H9 (cell line): Measurements from ENCODE around the gene DIP2C. TPM values are rescaled to one million over a fixed set of nuclear protein-coding genes. Genes with fewer than 3 reads are reported as not detected.

Experiments used
- DNase-seq: peaks from one replicate; pipeline ENCODE4 v3.0.0-alpha.2; 2017
- H2AFZ ChIP-seq: one replicate; pipeline ENCODE4 v1.6.1; 2013; ENCODE audit warnings: mild to moderate bottlenecking, low read length, control low read depth, moderate library complexity
- H2AK5ac ChIP-seq: 2 replicates; pipeline ENCODE4 v1.6.1; 2013; ENCODE audit warnings: low read length, control low read depth, mixed read lengths; ENCODE audit not compliant: insufficient read length
- H2BK120ac ChIP-seq: one replicate; pipeline ENCODE4 v1.6.1; 2013; ENCODE audit warnings: low read depth, mild to moderate bottlenecking, low read length, control low read depth, inconsistent platforms; ENCODE audit not compliant: poor library complexity, severe bottlenecking
- H2BK12ac ChIP-seq: 2 replicates; pipeline ENCODE4 v1.6.1; 2013; ENCODE audit warnings: low read length, control low read depth, mixed read lengths, low read depth; ENCODE audit not compliant: insufficient read length
- H2BK15ac ChIP-seq: 2 replicates; pipeline ENCODE4 v1.6.1; 2013; ENCODE audit warnings: low read depth, low read length, control low read depth
- H2BK20ac ChIP-seq: one replicate; pipeline ENCODE4 v1.6.1; 2013; ENCODE audit warnings: low read depth, mild to moderate bottlenecking, low read length, control low read depth, inconsistent platforms; ENCODE audit not compliant: poor library complexity, severe bottlenecking
- H2BK5ac ChIP-seq: 2 replicates; pipeline ENCODE4 v1.6.1; 2013; ENCODE audit warnings: low read length, control low read depth, mixed read lengths; ENCODE audit not compliant: insufficient read length
- H3K14ac ChIP-seq: 2 replicates; pipeline ENCODE4 v1.6.1; 2013; ENCODE audit warnings: low read length, control low read depth; ENCODE audit not compliant: insufficient read depth
- H3K18ac ChIP-seq: 2 replicates; pipeline ENCODE4 v1.6.1; 2013; ENCODE audit warnings: low read depth, mild to moderate bottlenecking, mixed read lengths, low read length, control low read depth; ENCODE audit not compliant: insufficient read length
- H3K23ac ChIP-seq: 2 replicates; pipeline ENCODE4 v1.6.1; 2013; ENCODE audit warnings: low read length, control low read depth, mixed read lengths, low read depth; ENCODE audit not compliant: insufficient read length
- H3K23me2 ChIP-seq: 2 replicates; pipeline ENCODE4 v1.6.1; 2013; ENCODE audit warnings: low read depth, mild to moderate bottlenecking, mixed read lengths, low read length, control low read depth; ENCODE audit not compliant: insufficient read length, poor library complexity, severe bottlenecking
- H3K27ac ChIP-seq: 2 replicates; pipeline ENCODE4 v1.5.1; 2013; ENCODE audit warnings: low read length, control low read depth, mixed read lengths, low read depth; ENCODE audit not compliant: insufficient read length
- H3K27me3 ChIP-seq: 2 replicates; pipeline ENCODE4 v1.6.1; 2013; ENCODE audit warnings: low read length, control low read depth, inconsistent platforms; ENCODE audit not compliant: insufficient read depth
- H3K4ac ChIP-seq: 2 replicates; pipeline ENCODE4 v1.6.1; 2013; ENCODE audit warnings: low read depth, mild to moderate bottlenecking, control low read depth, inconsistent platforms, low read length, moderate library complexity
- H3K4me1 ChIP-seq: 2 replicates; pipeline ENCODE4 v1.6.1; 2013; ENCODE audit warnings: low read length, control low read depth, inconsistent platforms; ENCODE audit not compliant: insufficient read depth
- H3K4me2 ChIP-seq: 2 replicates; pipeline ENCODE4 v1.6.1; 2013; ENCODE audit warnings: low read length, control low read depth, mixed read lengths; ENCODE audit not compliant: insufficient read length, insufficient read depth
- H3K56ac ChIP-seq: 2 replicates; pipeline ENCODE4 v1.6.1; 2013; ENCODE audit warnings: low read depth, mild to moderate bottlenecking, mixed read lengths, low read length, control low read depth; ENCODE audit not compliant: insufficient read length
- H3K79me1 ChIP-seq: 2 replicates; pipeline ENCODE4 v1.6.1; 2013; ENCODE audit warnings: low read depth, mild to moderate bottlenecking, moderate library complexity, low read length, control low read depth, inconsistent platforms; ENCODE audit not compliant: insufficient read depth, poor library complexity, severe bottlenecking
- H3K79me2 ChIP-seq: 2 replicates; pipeline ENCODE4 v1.6.1; 2013; ENCODE audit warnings: low read length, control low read depth, inconsistent platforms; ENCODE audit not compliant: insufficient read depth
- H3K9ac ChIP-seq: 2 replicates; pipeline ENCODE4 v1.6.1; 2013; ENCODE audit warnings: low read length, control low read depth, mixed read lengths; ENCODE audit not compliant: insufficient read length; ENCODE audit errors: extremely low read depth
- H3K9me3 ChIP-seq: one replicate; pipeline ENCODE4 v1.6.1; 2013; ENCODE audit warnings: low read depth, low read length, inconsistent platforms; ENCODE audit not compliant: control insufficient read depth
- H3T11ph ChIP-seq: one replicate; pipeline ENCODE4 v1.6.1; 2013; ENCODE audit warnings: mild to moderate bottlenecking, low read length, control low read depth, inconsistent platforms
- H4K20me1 ChIP-seq: one replicate; pipeline ENCODE4 v1.6.1; 2013; ENCODE audit not compliant: control insufficient read depth, insufficient read length, insufficient read depth
- H4K5ac ChIP-seq: 2 replicates; pipeline ENCODE4 v1.6.1; 2013; ENCODE audit warnings: low read depth, mild to moderate bottlenecking, mixed read lengths, low read length, control low read depth; ENCODE audit not compliant: insufficient read length
- H4K8ac ChIP-seq: replicated peaks from 2 replicates; pipeline ENCODE4 v1.6.1; 2013; ENCODE audit warnings: low read length, control low read depth, mixed read lengths, low read depth; ENCODE audit not compliant: insufficient read length
- H4K91ac ChIP-seq: 2 replicates; pipeline ENCODE4 v1.6.1; 2013; ENCODE audit warnings: low read depth, mild to moderate bottlenecking, moderate library complexity, mixed read lengths, low read length, control low read depth; ENCODE audit not compliant: insufficient read length
- H3K27ac Mint-ChIP-seq, 3 experiments: 2 replicates in 2 of 3; 3 replicates in 1 of 3; pipeline ENCODE4 v1.8.0; 2020 to 2021; ENCODE audit warnings: mixed read lengths in 3 of 3, mild to moderate bottlenecking in 1 of 3, moderate library complexity in 1 of 3
- H3K27me3 Mint-ChIP-seq: 2 replicates; pipeline ENCODE4 v1.8.0; 2021; ENCODE audit warnings: low read depth, mild to moderate bottlenecking, moderate library complexity, mixed read lengths
- H3K36me3 Mint-ChIP-seq, 3 experiments: 2 replicates in 2 of 3; 3 replicates in 1 of 3; pipeline ENCODE4 v1.8.0; 2020 to 2021; ENCODE audit warnings: low read depth in 3 of 3, mixed read lengths in 3 of 3; ENCODE audit not compliant: insufficient read depth in 1 of 3
- H3K4me1 Mint-ChIP-seq, 2 experiments: 2 replicates each; pipeline ENCODE4 v1.8.0; 2020; ENCODE audit warnings: mixed read lengths in 2 of 2
- H3K4me3 Mint-ChIP-seq, 2 experiments: 2 replicates in 1 of 2; 3 replicates in 1 of 2; pipeline ENCODE4 v1.8.0; 2020 to 2021; ENCODE audit warnings: mild to moderate bottlenecking in 2 of 2, mixed read lengths in 2 of 2, moderate library complexity in 1 of 2
- H3K9me3 Mint-ChIP-seq, 2 experiments: 2 replicates in 1 of 2; 3 replicates in 1 of 2; pipeline ENCODE4 v1.8.0; 2020; ENCODE audit warnings: mild to moderate bottlenecking in 2 of 2, mixed read lengths in 2 of 2, moderate library complexity in 1 of 2
- CTCF ChIP-seq: fragments of 200-600 bp; sonication (generic); conservative IDR thresholded peaks from 3 replicates; pipeline ENCODE4 v1.8.0; 2021; ENCODE audit warnings: antibody characterized with exemption, mild to moderate bottlenecking
- WGBS: extraction: QIAGEN DNeasy Blood & Tissue Kit; methylation state at CpG from one replicate; pipeline ENCODE4 v1.1.7; 2013; ENCODE audit warnings: missing lambda C conversion rate, low lambda C conversion rate, mixed read lengths; ENCODE audit not compliant: insufficient read length; ENCODE audit errors: extremely low coverage; 5-methylcytosine and 5-hydroxymethylcytosine counted together
- total RNA-seq: library from RNA; stranded (reverse); gene quantifications from 2 replicates; pipeline ENCODE4 v1.2.1, GENCODE V29; 2021

The DIP2C gene
- total RNA-seq, 1 experiment from 2014 or later, result 7.9 TPM

DNA sequence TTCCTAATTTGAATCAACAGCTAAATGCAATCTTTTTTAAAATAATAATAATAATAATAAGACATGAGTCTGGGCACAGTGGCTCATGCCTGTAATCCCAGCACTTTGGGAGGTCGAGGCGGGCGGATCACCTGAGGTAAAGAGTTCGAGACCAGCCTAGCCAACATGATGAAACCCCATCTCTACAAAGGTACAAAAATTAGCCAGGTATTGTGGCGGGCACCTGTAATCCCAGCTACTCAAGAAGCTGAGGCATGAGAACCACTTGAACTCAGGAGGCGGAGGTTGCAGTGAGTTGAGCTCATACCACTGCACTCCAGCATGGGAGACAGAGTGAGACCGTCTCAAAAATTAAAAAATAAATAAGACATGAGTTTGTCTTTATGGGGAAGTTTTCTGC lies 3.9 kb downstream of the DIP2C start:
- H2BK20ac ChIP-seq, result no peak overlapping the region
- H3T11ph ChIP-seq, result no peak overlapping the region
- no peak overlapping the region for H3K23ac ChIP-seq
- no peak overlapping the region for H3K4me3 Mint-ChIP-seq
- H2BK15ac ChIP-seq, result no peak overlapping the region
- H3K79me2 ChIP-seq, result peaks cover 1% of the 10 kb centered on the region; the same call in 1 of the 2 replicates
- TF ChIP-seq CTCF, result no peak
- no peak overlapping the region for H2BK120ac ChIP-seq
- H2AFZ ChIP-seq, result no peak overlapping the region
- H3K27ac Mint-ChIP-seq, result no peak overlapping the region
- H3K4me2 ChIP-seq, result no peak overlapping the region
- no peaks in the 10 kb centered on the region for H4K20me1 ChIP-seq
- H3K9ac ChIP-seq, result no peak overlapping the region
- no peak overlapping the region for H3K4ac ChIP-seq
- H4K5ac ChIP-seq, result no peak overlapping the region
- no peak overlapping the region for H3K14ac ChIP-seq
- H2BK5ac ChIP-seq, result no peak overlapping the region
- no peak overlapping the region for H4K91ac ChIP-seq
- no peak overlapping the region for H3K27ac ChIP-seq
- no peak overlapping the region for H2AK5ac ChIP-seq
- WGBS, result no CpG with 5 or more reads among the region's 7 CpGs
- no peaks in the 10 kb centered on the region for H3K27me3 ChIP-seq
- H4K8ac ChIP-seq, result no peak overlapping the region
- no peak overlapping the region for H2BK12ac ChIP-seq
- DNase-seq, result no peak
- no peaks in the 10 kb centered on the region for H3K9me3 ChIP-seq
- H3K56ac ChIP-seq, result no peak overlapping the region
- peaks cover 14 to 22% of the 10 kb centered on the region in 2 experiments for H3K4me1 Mint-ChIP-seq
- H3K9me3 Mint-ChIP-seq, result peaks cover 0 to 2% of the 10 kb centered on the region in 2 experiments; a peak in 1 of 5 replicates
- peaks cover 23% of the 10 kb centered on the region for H3K27me3 Mint-ChIP-seq
- peaks cover 0 to 6% (median 0%) of the 10 kb centered on the region in 3 experiments; a peak in 3 of 7 replicates for H3K36me3 Mint-ChIP-seq
- H3K79me1 ChIP-seq, result no peaks in the 10 kb centered on the region
- no peaks in the 10 kb centered on the region for H3K4me1 ChIP-seq
- H3K23me2 ChIP-seq, result peaks cover 9% of the 10 kb centered on the region
- no peak overlapping the region for H3K18ac ChIP-seq
